Activated naive CD8-positive, alpha-beta T cell treated with anti-CD3 and anti-CD28 coated beads for 36 hours (primary cell): ENCODE data around the gene S1PR2. TPM values are rescaled to one million over a fixed set of nuclear protein-coding genes. Genes with fewer than 3 reads are reported as not detected.

Source experiments
- DNase-seq: peaks from one replicate; pipeline ENCODE4 v3.0.0; 2021
- H3K27ac Mint-ChIP-seq: one replicate; pipeline ENCODE4 v1.8.0; 2022; ENCODE audit warnings: mild to moderate bottlenecking, moderate library complexity, mixed read lengths
- H3K27me3 Mint-ChIP-seq: one replicate; pipeline ENCODE4 v1.8.0; 2022; ENCODE audit warnings: mild to moderate bottlenecking, mixed read lengths
- H3K36me3 Mint-ChIP-seq: one replicate; pipeline ENCODE4 v1.8.0; 2021; ENCODE audit warnings: mild to moderate bottlenecking, mixed read lengths
- H3K4me1 Mint-ChIP-seq: one replicate; pipeline ENCODE4 v1.8.0; 2021; ENCODE audit warnings: mixed read lengths
- H3K4me3 Mint-ChIP-seq: one replicate; pipeline ENCODE4 v1.8.0; 2022; ENCODE audit warnings: mild to moderate bottlenecking, moderate library complexity, mixed read lengths
- H3K9me3 Mint-ChIP-seq: one replicate; pipeline ENCODE4 v1.8.0; 2022; ENCODE audit warnings: mixed read lengths
- total RNA-seq, 2 experiments: library from RNA; stranded (reverse); gene quantifications; one replicate each; pipeline ENCODE4 v1.2.3, GENCODE V29; 2021

The S1PR2 gene
- total RNA-seq, result 1 to 10 TPM; 7.7 to 7.9 TPM

- Mint-ChIP-seq H3K4me1 (peaks cover 17% of the 10 kb centered on the region), H3K4me3 (peak within 1 kb of the TSS; percentile 84), H3K27me3 (no peaks in the 10 kb centered on the region), H3K27ac (peak within 1 kb of the TSS; percentile 78), H3K9me3 (no peaks in the 10 kb centered on the region), H3K36me3 (no peaks in the 10 kb centered on the region)
- DNase-seq, result peak; percentile 75
Measured at GRCh38 chr19:10230861-10231611, at the start of gene S1PR2. Gene S1PR2, minus strand, starts transcription at chr19:10231331. Its CDS starts 6,426 bp downstream, at chr19:10224905.

DNA sequence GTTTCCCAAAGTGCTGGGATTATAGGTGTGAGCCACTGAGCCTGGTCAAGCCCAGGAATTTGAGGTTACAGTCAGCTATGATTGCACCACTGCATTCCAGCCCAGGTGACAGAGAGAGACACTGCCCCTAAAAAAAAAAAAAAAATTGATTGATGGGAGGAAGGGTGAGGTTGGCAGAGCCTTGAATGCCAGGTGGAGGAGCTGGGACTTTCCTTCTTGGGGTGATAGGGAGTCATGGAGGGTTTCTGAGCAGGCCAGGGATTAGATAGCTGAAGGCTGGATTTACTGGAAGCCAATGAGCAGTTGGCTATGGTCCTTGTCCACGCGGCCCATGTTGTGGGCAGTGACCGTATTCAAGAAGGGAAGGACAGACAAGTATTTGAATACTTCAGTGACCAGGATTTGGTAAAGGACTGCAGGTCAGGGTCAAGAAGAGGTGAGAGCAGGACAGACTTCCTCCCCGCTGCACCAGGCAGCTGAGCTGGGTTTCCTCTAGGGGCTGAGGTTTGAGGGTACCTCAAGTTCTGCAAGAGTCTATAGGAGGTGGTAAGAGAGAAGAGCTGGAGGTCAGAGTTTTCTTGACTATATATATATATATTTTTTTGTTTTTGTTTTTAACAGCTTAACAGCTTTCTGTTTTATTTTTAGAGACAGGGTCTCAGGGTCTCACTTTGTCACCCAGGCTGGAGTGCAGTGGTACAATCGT lies 48.8 kb upstream of the S1PR2 start:
- peaks cover 44% of the 10 kb centered on the region for H3K36me3 Mint-ChIP-seq

GRCh38 chr19:10278935-10279334 lies 47.8 kb upstream of the S1PR2 start:
- no peak for DNase-seq
- no peak overlapping the region for H3K27ac Mint-ChIP-seq
- H3K9me3 Mint-ChIP-seq, result no peaks in the 10 kb centered on the region
- H3K4me1 Mint-ChIP-seq, result peaks cover 16% of the 10 kb centered on the region
- no peak overlapping the region for H3K4me3 Mint-ChIP-seq
- no peaks in the 10 kb centered on the region for H3K27me3 Mint-ChIP-seq
- peaks cover 42% of the 10 kb centered on the region for H3K36me3 Mint-ChIP-seq

More for the DNA sequence above, 48.8 kb upstream of the S1PR2 start:
- Mint-ChIP-seq H3K4me1 (peaks cover 11% of the 10 kb centered on the region), H3K9me3 (no peaks in the 10 kb centered on the region), H3K27ac (peak overlapping the region; percentile 44), H3K27me3 (no peaks in the 10 kb centered on the region), H3K4me3 (no peak overlapping the region)
- DNase-seq, result no peak

- Mint-ChIP-seq H3K36me3 (peaks cover 38% of the 10 kb centered on the region), H3K4me3 (no peak overlapping the region), H3K27me3 (no peaks in the 10 kb centered on the region), H3K27ac (no peak overlapping the region), H3K9me3 (no peaks in the 10 kb centered on the region), H3K4me1 (peaks cover 16% of the 10 kb centered on the region)
- no peak for DNase-seq
Measured at GRCh38 chr19:10277795-10278589, 46.9 kb upstream of the S1PR2 start.

- Mint-ChIP-seq H3K36me3 (peaks cover 32% of the 10 kb centered on the region), H3K27me3 (no peaks in the 10 kb centered on the region), H3K4me3 (no peak overlapping the region), H3K4me1 (peaks cover 30% of the 10 kb centered on the region), H3K27ac (peak overlapping the region; percentile 36), H3K9me3 (no peaks in the 10 kb centered on the region)
- no peak for DNase-seq
Measured at GRCh38 chr19:10274589-10274988, 43.5 kb upstream of the S1PR2 start.

- H3K9me3 Mint-ChIP-seq, result no peaks in the 10 kb centered on the region
- peak overlapping the region; percentile 86 for H3K4me3 Mint-ChIP-seq
- peaks cover 18% of the 10 kb centered on the region for H3K36me3 Mint-ChIP-seq
- peaks cover 27% of the 10 kb centered on the region for H3K4me1 Mint-ChIP-seq
- no peaks in the 10 kb centered on the region for H3K27me3 Mint-ChIP-seq
- DNase-seq, result peak; percentile 40
- peak overlapping the region; percentile 92 for H3K27ac Mint-ChIP-seq
Measured at GRCh38 chr19:10271543-10272086, 40.5 kb upstream of the S1PR2 start.

GRCh38 chr19:10270616-10271394 lies 39.7 kb upstream of the S1PR2 start, which contains the start of gene ICAM1:
Gene ICAM1, plus strand, starts transcription at chr19:10271120. Its CDS starts 40 bp downstream, at chr19:10271160.
- peak; percentile 82 for DNase-seq
- Mint-ChIP-seq H3K4me3 (peak within 1 kb of the TSS; percentile 86), H3K27ac (peak within 1 kb of the TSS; percentile 92), H3K36me3 (peaks cover 18% of the 10 kb centered on the region), H3K9me3 (no peaks in the 10 kb centered on the region), H3K4me1 (peaks cover 27% of the 10 kb centered on the region), H3K27me3 (no peaks in the 10 kb centered on the region)

- H3K9me3 Mint-ChIP-seq, result no peaks in the 10 kb centered on the region
- H3K27me3 Mint-ChIP-seq, result no peaks in the 10 kb centered on the region
- H3K4me1 Mint-ChIP-seq, result peaks cover 27% of the 10 kb centered on the region
- peak overlapping the region; percentile 92 for H3K27ac Mint-ChIP-seq
- H3K4me3 Mint-ChIP-seq, result peak overlapping the region; percentile 86
- peak; percentile 78 for DNase-seq
- peaks cover 18% of the 10 kb centered on the region for H3K36me3 Mint-ChIP-seq
Measured at GRCh38 chr19:10270180-10270615, 39.1 kb upstream of the S1PR2 start.

GRCh38 chr19:10269333-10270179 lies 38.4 kb upstream of the S1PR2 start:
- Mint-ChIP-seq H3K27ac (peak overlapping the region; percentile 92), H3K4me1 (peaks cover 25% of the 10 kb centered on the region), H3K9me3 (no peaks in the 10 kb centered on the region), H3K4me3 (peak overlapping the region; percentile 86), H3K36me3 (peaks cover 13% of the 10 kb centered on the region), H3K27me3 (no peaks in the 10 kb centered on the region)
- peak; percentile 88 for DNase-seq

DNA sequence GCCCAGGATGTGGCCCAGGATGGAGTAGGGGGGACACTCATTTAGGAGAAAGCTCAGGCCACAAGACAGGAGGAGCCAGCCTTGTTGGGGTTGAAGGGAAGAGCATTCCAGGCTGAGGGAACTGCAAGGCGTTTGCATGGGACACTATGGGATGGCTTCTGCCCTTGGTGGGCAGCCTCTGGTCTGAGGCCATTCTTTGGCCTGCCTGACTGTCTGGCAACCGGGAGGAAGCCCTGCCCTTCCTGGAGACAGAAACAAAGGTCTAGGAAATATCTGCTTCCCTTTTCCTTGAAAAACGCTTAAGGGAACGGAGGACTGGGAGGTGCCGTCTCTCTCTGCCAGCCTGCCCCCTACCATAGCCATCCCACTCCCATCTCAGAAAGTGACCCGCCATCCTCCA lies 36.9 kb upstream of the S1PR2 start:
- Mint-ChIP-seq H3K4me3 (no peak overlapping the region), H3K9me3 (no peaks in the 10 kb centered on the region), H3K4me1 (peaks cover 22% of the 10 kb centered on the region), H3K27ac (no peak overlapping the region), H3K27me3 (no peaks in the 10 kb centered on the region), H3K36me3 (peaks cover 8% of the 10 kb centered on the region)
- no peak for DNase-seq

DNA sequence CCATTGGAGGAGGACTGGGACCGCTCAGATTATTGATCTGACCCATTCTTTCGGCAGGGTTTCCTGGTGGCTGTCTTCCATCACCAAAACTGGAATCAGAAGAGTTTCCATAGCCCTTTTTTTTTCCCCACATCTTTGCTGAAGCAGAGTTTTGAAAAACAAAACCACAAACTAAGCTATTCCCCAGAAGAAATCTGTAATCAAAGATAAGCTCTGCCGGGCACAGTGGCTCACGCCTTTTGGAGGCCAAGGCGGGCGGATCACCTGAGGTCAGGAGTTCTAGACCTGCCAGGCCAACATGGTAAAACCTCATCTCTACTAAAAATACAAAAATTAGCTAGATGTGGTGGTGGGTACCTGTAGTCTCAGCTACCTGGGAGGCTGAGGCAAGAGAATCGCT lies 35.6 kb upstream of the S1PR2 start:
- no peaks in the 10 kb centered on the region for H3K27me3 Mint-ChIP-seq
- no peaks in the 10 kb centered on the region for H3K9me3 Mint-ChIP-seq
- H3K36me3 Mint-ChIP-seq, result peaks cover 3% of the 10 kb centered on the region
- DNase-seq, result no peak
- no peak overlapping the region for H3K4me3 Mint-ChIP-seq
- H3K4me1 Mint-ChIP-seq, result peaks cover 16% of the 10 kb centered on the region
- no peak overlapping the region for H3K27ac Mint-ChIP-seq

DNA sequence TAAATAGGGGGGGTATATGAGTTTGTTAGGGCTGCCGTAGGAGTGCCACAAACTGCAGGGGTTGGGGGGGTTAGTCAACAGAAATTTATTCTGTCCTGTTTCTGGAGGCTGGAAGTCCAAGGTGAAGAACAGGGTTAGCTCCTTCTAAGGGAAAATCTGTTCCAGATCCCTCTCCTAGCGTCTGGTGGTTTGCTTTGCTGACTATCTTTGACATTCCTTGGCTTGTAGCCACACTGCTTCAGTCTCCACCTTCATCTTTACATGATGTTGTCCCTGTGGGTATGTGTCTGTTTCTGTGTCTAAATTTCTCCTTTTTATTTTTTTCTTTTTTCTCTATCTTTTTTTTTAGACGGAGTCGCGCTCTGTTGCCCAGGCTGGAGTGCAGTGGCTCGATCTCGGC lies 31.6 kb upstream of the S1PR2 start:
- Mint-ChIP-seq H3K9me3 (no peaks in the 10 kb centered on the region), H3K36me3 (peaks cover 17% of the 10 kb centered on the region), H3K27me3 (no peaks in the 10 kb centered on the region), H3K4me3 (no peak overlapping the region), H3K4me1 (peaks cover 19% of the 10 kb centered on the region), H3K27ac (no peak overlapping the region)
- DNase-seq, result no peak

- Mint-ChIP-seq H3K4me1 (peaks cover 19% of the 10 kb centered on the region), H3K9me3 (no peaks in the 10 kb centered on the region), H3K27ac (peak overlapping the region; percentile 87), H3K27me3 (no peaks in the 10 kb centered on the region), H3K4me3 (peak overlapping the region; percentile 29), H3K36me3 (peaks cover 35% of the 10 kb centered on the region)
- DNase-seq, result peak; percentile 70
Measured at GRCh38 chr19:10260141-10260584, 29.0 kb upstream of the S1PR2 start.
